Measurements from ENCODE around the gene VGF. TPM values are rescaled to one million over a fixed set of nuclear protein-coding genes. Genes with fewer than 3 reads are reported as not detected.

VGF gene
- total and polyA plus RNA-seq, 3 donors from 2014 or later = 0.87 to 2.3 (median 1.2) TPM

DNA sequence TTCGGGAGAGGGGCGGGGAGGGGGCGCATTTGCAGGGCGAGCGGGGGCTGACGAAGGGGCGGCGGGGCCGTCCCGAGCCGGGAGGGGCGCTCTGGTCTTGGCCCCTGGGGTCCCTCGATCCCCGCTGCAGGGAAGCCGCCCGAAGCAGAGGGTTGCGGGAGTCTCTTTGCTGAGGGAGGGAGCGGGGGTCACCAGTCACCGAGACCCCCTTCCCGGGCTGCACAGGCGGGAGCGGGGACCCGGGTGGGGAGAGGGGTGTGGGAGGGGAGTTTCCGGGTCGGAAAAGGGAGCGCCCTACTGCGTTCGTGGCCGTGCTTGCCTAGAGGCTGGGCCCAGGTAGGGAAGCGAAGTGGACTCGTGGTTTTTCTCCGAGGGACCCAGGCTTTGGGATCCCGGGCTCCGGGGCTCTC lies 10.7 kb downstream of the VGF start:
- no peak for DNase-seq
- H3K4me3 ChIP-seq = peak overlapping the region; percentile 77 to 93
- no peak for TF ChIP-seq POLR2A (IDR thresholded peaks at IDR 0.05)
- TF ChIP-seq, protein P1, sequence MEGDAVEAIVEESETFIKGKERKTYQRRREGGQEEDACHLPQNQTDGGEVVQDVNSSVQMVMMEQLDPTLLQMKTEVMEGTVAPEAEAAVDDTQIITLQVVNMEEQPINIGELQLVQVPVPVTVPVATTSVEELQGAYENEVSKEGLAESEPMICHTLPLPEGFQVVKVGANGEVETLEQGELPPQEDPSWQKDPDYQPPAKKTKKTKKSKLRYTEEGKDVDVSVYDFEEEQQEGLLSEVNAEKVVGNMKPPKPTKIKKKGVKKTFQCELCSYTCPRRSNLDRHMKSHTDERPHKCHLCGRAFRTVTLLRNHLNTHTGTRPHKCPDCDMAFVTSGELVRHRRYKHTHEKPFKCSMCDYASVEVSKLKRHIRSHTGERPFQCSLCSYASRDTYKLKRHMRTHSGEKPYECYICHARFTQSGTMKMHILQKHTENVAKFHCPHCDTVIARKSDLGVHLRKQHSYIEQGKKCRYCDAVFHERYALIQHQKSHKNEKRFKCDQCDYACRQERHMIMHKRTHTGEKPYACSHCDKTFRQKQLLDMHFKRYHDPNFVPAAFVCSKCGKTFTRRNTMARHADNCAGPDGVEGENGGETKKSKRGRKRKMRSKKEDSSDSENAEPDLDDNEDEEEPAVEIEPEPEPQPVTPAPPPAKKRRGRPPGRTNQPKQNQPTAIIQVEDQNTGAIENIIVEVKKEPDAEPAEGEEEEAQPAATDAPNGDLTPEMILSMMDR (IDR thresholded peaks at IDR 0.05) = no peak
- intact Hi-C loops (cut with DNase I; ENCODE audit: low total_unique reads) = no loop called here
- H3K27ac ChIP-seq = peak overlapping the region in 1 of 2 donors; percentile 46
- no peaks in the 10 kb centered on the region for H3K36me3 ChIP-seq (ENCODE audit: low read depth, missing control alignments)
- H3K4me1 ChIP-seq = peaks cover 11% of the 10 kb centered on the region
- no peaks in the 10 kb centered on the region for H3K27me3 ChIP-seq
- WGBS, 2 donors = 0% methylated on average over 6 to 34 of the region's 34 CpGs
- no peaks in the 10 kb centered on the region for H3K9me3 ChIP-seq

GRCh38 chr7:101153969-101154692 lies 11.2 kb downstream of the VGF start, which contains the start of gene AP1S1:
Gene AP1S1, plus strand, starts transcription at chr7:101154476. Its CDS starts 39 bp downstream, at chr7:101154515.
- no peak for TF ChIP-seq POLR2A (IDR thresholded peaks at IDR 0.05)
- TF ChIP-seq, protein P1 (IDR thresholded peaks at IDR 0.05) = no peak
- Histone ChIP-seq H3K4me3 (peak within 1 kb of the TSS; percentile 77 to 93), H3K27ac (peak within 1 kb of the TSS in 1 of 2 donors; percentile 46), H3K9me3 (no peaks in the 10 kb centered on the region), H3K36me3 (ENCODE audit: low read depth, missing control alignments) (no peaks in the 10 kb centered on the region), H3K4me1 (peaks cover 11% of the 10 kb centered on the region), H3K27me3 (no peaks in the 10 kb centered on the region)
- intact Hi-C loops (cut with DNase I; ENCODE audit: low total_unique reads) = no loop called here
- 2 to 3% methylated on average over 29 to 50 of the region's 51 CpGs for WGBS, 2 donors
- peak; percentile 97 for DNase-seq

GRCh38 chr7:101151908-101152651 lies 13.3 kb downstream of the VGF start:
- intact Hi-C loops (cut with DNase I; ENCODE audit: low total_unique reads) = no loop called here
- no peak for TF ChIP-seq POLR2A (IDR thresholded peaks at IDR 0.05)
- TF ChIP-seq, protein P1 (IDR thresholded peaks at IDR 0.05) = no peak
- no peak for DNase-seq
- Histone ChIP-seq H3K27me3 (no peaks in the 10 kb centered on the region), H3K9me3 (no peaks in the 10 kb centered on the region), H3K4me3 (no peak overlapping the region), H3K4me1 (peaks cover 11% of the 10 kb centered on the region), H3K27ac (no peak overlapping the region), H3K36me3 (ENCODE audit: low read depth, missing control alignments) (no peaks in the 10 kb centered on the region)
- 87 to 93% methylated on average over 2 of the region's 2 CpGs for WGBS, 2 donors

- intact Hi-C loops (cut with DNase I; ENCODE audit: low total_unique reads) = no loop called here
- no peak for DNase-seq
- H3K9me3 ChIP-seq = no peaks in the 10 kb centered on the region
- TF ChIP-seq, protein P1 (IDR thresholded peaks at IDR 0.05) = no peak
- no peak for TF ChIP-seq POLR2A (IDR thresholded peaks at IDR 0.05)
- no peaks in the 10 kb centered on the region for H3K27me3 ChIP-seq
- no peak overlapping the region for H3K4me3 ChIP-seq
- WGBS, 2 donors = 94 to 96% methylated on average over 4 of the region's 4 CpGs
- no peak overlapping the region for H3K27ac ChIP-seq
- H3K4me1 ChIP-seq = no peaks in the 10 kb centered on the region
- no peaks in the 10 kb centered on the region for H3K36me3 ChIP-seq (ENCODE audit: low read depth, missing control alignments)
These were observed 24.5 kb downstream of the VGF start for GRCh38 chr7:101140746-101141382.
